ENCODE results near the gene DOCK10. TPM values are rescaled to one million over a fixed set of nuclear protein-coding genes. Genes with fewer than 3 reads are reported as not detected.

DOCK10 gene
- polyA plus RNA-seq, 1 donor (not counting 4 experiments of a cell fraction or from before 2014, with no cell fraction given) = 2.5 TPM

DNA sequence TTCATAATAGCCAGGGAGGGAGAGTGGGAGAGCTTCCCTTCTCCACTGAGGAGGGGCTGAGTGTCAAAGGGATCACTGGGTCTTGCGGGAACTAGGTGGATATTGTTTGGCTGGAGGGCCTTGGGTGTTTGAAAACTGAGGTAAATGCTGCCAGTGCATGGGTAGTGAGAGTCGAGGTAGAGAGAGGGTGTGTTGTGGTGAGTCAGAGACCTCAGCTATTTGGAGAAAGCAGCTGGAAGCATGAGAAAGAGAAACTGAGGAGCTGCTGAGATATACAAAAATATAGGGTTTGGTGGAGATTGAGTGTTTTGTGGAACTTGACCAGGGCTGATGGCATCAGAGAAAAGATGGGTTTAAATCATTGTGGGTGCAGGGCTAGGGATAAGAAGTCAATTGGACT, 199.1 kb downstream of the DOCK10 start:
- Histone ChIP-seq H3K9me1 (ENCODE audit: control insufficient read depth, extremely low read depth, insufficient read depth, low read length) (peaks cover 4% of the 10 kb centered on the region), H3K4me2 (ENCODE audit: control insufficient read depth, extremely low read depth, insufficient read depth, low read depth, low read length) (peak overlapping the region; percentile 9), H3K27me3 (ENCODE audit: control insufficient read depth, extremely low read depth, insufficient read depth, low read length) (no peaks in the 10 kb centered on the region), H3K9ac (ENCODE audit: control insufficient read depth, extremely low read depth, insufficient read depth, low read length) (no peak overlapping the region), H3K79me2 (ENCODE audit: control insufficient read depth, insufficient read depth, low read length) (no peaks in the 10 kb centered on the region), H3K27ac (ENCODE audit: control insufficient read depth, insufficient read depth, low read length) (no peak overlapping the region), H3K4me1 (ENCODE audit: control insufficient read depth, extremely low read depth, insufficient read depth, low read length) (peaks cover 4% of the 10 kb centered on the region), H4K20me1 (ENCODE audit: control insufficient read depth, extremely low read depth, insufficient read depth, low read length) (no peaks in the 10 kb centered on the region), H2AFZ (ENCODE audit: control insufficient read depth, low read length) (no peak overlapping the region), H3K36me3 (ENCODE audit: control insufficient read depth in 2 of 2, extremely low read depth in 1 of 2, insufficient read depth in 2 of 2, low read length in 2 of 2) (no peaks in the 10 kb centered on the region), H3K9me3 (ENCODE audit: control insufficient read depth, low read depth, low read length) (no peaks in the 10 kb centered on the region), H3K4me3 (ENCODE audit: control insufficient read depth in 2 of 3, extremely low read depth in 1 of 3, insufficient read depth in 2 of 3, low read depth in 1 of 3, low read length in 3 of 3) (no peak overlapping the region)
- FAIRE-seq = peak; percentile 80
- no peak for DNase-seq (ENCODE audit: low read depth, low spot score)
- TF ChIP-seq, protein P1, sequence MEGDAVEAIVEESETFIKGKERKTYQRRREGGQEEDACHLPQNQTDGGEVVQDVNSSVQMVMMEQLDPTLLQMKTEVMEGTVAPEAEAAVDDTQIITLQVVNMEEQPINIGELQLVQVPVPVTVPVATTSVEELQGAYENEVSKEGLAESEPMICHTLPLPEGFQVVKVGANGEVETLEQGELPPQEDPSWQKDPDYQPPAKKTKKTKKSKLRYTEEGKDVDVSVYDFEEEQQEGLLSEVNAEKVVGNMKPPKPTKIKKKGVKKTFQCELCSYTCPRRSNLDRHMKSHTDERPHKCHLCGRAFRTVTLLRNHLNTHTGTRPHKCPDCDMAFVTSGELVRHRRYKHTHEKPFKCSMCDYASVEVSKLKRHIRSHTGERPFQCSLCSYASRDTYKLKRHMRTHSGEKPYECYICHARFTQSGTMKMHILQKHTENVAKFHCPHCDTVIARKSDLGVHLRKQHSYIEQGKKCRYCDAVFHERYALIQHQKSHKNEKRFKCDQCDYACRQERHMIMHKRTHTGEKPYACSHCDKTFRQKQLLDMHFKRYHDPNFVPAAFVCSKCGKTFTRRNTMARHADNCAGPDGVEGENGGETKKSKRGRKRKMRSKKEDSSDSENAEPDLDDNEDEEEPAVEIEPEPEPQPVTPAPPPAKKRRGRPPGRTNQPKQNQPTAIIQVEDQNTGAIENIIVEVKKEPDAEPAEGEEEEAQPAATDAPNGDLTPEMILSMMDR (optimal IDR thresholded peaks at IDR 0.05 in 1 of 3, IDR thresholded peaks at IDR 0.05 in 1 of 3, conservative IDR thresholded peaks at IDR 0.05 in 1 of 3; ENCODE audit: extremely low read depth in 1 of 3, insufficient read depth in 2 of 3, low read length in 3 of 3) = no peak
- TF ChIP-seq EZH2 (IDR thresholded peaks at IDR 0.05; ENCODE audit: low read length) = no peak
- dilution Hi-C loops (cut with MboI; ENCODE audit: extremely low pct_ligation_motif_present, low sequenced_read_pairs) = no loop called here

DNA sequence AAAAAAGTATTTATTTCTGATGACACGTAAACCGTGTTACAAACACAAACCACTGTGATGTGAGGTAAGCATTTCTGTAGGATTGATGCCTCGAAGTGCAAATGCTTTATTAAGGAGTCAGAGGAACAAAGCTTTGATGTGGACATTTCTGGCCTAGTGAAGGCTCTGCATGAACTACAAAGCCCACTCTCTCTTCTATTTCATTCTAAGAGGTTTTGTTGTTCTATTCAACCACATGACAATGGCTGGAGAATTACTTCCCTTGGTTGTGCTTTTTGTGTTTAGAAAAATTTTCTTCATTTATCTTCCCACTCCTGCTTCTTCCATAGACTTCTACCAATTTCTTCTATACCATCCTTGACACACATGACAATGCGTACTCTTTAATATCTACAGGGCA, 200.4 kb downstream of the DOCK10 start:
- Histone ChIP-seq H3K9ac (ENCODE audit: control insufficient read depth, extremely low read depth, insufficient read depth, low read length) (no peak overlapping the region), H4K20me1 (ENCODE audit: control insufficient read depth, extremely low read depth, insufficient read depth, low read length) (no peaks in the 10 kb centered on the region), H3K4me2 (ENCODE audit: control insufficient read depth, extremely low read depth, insufficient read depth, low read depth, low read length) (no peak overlapping the region), H3K4me3 (ENCODE audit: control insufficient read depth in 2 of 3, extremely low read depth in 1 of 3, insufficient read depth in 2 of 3, low read depth in 1 of 3, low read length in 3 of 3) (no peak overlapping the region), H3K9me3 (ENCODE audit: control insufficient read depth, low read depth, low read length) (no peaks in the 10 kb centered on the region), H3K27ac (ENCODE audit: control insufficient read depth, insufficient read depth, low read length) (no peak overlapping the region), H3K79me2 (ENCODE audit: control insufficient read depth, insufficient read depth, low read length) (no peaks in the 10 kb centered on the region), H3K36me3 (ENCODE audit: control insufficient read depth in 2 of 2, extremely low read depth in 1 of 2, insufficient read depth in 2 of 2, low read length in 2 of 2) (no peaks in the 10 kb centered on the region), H3K9me1 (ENCODE audit: control insufficient read depth, extremely low read depth, insufficient read depth, low read length) (no peaks in the 10 kb centered on the region), H2AFZ (ENCODE audit: control insufficient read depth, low read length) (no peak overlapping the region), H3K4me1 (ENCODE audit: control insufficient read depth, extremely low read depth, insufficient read depth, low read length) (peaks cover 12% of the 10 kb centered on the region), H3K27me3 (ENCODE audit: control insufficient read depth, extremely low read depth, insufficient read depth, low read length) (no peaks in the 10 kb centered on the region)
- FAIRE-seq (no peak), DNase-seq (ENCODE audit: low read depth, low spot score) (no peak)
- TF ChIP-seq, protein P1 (optimal IDR thresholded peaks at IDR 0.05 in 1 of 3, IDR thresholded peaks at IDR 0.05 in 1 of 3, conservative IDR thresholded peaks at IDR 0.05 in 1 of 3; ENCODE audit: extremely low read depth in 1 of 3, insufficient read depth in 2 of 3, low read length in 3 of 3) = no peak
- TF ChIP-seq EZH2 (IDR thresholded peaks at IDR 0.05; ENCODE audit: low read length) = no peak
- dilution Hi-C loops (cut with MboI; ENCODE audit: extremely low pct_ligation_motif_present, low sequenced_read_pairs) = no loop called here
